GM18520 (cell line): ENCODE measurements around the gene PROP1.
"Not testable (repeated sequence)": the region's sequence is repeated elsewhere in the genome, so short reads cannot be mapped to it uniquely, and the experiment has no call there.

Source experiments
- ATAC-seq: cut with Tn5 transposase; IDR thresholded peaks from one replicate; pipeline ENCODE4 v1.9.1; 2021; ENCODE audit not compliant: unreplicated experiment

The PROP1 gene

DNA sequence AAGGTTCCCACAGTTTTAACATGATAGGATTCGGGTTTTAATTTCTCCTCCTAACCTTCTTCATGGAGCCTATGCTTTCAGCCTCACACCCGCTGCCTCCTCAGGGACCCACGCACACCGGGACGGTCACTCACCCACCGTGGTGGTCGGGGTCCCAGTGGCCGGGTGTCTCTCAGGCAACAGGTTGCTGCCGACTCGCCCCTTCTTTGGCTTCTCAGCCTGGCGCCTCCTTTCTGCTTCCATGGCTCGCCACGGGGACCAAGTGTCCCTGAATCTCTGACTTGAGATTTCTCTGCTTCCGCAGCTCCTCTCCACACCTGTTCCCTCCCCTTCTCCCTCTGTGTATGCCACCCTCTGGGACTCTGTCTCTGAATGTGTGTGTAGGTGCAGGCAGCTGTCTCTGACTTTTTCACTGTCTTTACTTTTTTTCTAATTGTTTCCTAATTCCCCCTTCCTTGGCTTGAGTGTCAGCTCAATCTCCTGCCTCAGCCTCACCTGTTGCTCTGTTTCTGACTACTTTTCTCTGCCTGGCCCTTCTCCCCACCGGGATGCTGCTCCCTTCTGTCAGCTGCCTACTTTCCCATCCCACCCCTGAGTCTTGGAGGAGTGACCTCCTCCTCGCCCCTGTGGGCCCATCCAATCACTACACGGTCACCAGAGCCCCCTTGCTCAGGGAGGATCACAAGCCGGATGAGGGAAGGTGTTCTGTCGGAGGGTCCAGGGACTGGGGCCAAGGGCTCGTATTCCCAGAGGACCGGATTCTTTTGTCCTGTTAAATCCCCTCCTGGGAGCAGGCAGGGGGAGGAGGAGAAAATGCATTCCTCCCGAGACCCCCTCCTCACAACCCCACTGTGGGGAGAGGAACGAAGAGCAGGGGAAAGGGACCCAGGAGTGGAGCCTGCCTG, at the start of gene PROP1:
TSS of gene PROP1 (minus strand) at position 552 of the 905 bp plus-strand sequence. CDS start at position 243, 309 bp downstream.
- ATAC-seq: no peak

DNA sequence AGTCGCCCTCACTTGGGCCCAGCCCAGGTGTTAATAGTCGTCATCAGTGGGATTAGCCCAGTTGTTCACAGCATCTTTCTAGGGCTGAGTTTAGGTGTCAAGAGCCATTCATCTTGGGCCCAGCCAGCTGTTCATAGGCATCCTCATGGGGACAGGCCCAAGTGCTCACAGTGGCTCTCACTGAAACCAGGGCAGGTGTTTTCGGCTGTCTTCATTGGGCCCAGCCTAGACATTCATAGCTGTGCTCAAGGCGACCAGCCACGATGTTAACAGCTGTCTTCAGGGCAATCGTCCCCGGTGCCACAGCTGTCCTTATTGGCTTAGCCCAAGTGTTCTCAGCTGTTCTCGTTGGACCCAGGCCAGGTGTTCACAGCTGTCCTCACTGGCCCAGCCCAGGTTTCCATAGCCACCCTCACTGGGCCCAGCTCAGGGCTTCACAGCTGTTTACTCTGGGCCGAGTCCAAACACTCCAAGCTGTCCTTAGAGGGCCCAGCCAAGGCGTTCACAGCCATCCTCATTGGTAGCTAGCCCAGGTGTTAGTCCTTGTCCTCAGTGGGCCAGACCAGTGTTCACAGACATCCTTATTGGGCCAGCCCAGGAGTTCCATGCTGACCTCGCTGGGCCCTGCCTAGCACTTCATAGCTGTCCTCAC, 23.5 kb upstream of the PROP1 start:
- not testable (repeated sequence) for ATAC-seq

DNA sequence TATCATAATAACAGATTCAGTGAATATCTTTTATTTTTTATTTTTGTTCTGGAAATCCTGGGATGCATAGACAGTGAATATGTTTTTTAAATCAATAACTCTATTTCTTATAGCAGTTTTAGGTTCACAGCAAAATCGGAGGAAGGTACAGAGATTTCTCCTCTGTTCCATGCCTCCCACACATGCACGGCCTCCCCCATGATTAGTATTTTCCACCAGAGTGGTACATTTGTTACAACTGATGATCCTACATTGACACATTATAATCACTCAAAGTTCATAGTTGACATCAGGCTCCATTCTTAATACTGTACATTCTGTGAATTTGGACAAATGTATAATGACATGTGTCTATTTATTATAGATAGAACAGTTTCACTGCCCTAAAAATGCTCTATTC, 16.7 kb upstream of the PROP1 start:
- not testable (repeated sequence) for ATAC-seq

DNA sequence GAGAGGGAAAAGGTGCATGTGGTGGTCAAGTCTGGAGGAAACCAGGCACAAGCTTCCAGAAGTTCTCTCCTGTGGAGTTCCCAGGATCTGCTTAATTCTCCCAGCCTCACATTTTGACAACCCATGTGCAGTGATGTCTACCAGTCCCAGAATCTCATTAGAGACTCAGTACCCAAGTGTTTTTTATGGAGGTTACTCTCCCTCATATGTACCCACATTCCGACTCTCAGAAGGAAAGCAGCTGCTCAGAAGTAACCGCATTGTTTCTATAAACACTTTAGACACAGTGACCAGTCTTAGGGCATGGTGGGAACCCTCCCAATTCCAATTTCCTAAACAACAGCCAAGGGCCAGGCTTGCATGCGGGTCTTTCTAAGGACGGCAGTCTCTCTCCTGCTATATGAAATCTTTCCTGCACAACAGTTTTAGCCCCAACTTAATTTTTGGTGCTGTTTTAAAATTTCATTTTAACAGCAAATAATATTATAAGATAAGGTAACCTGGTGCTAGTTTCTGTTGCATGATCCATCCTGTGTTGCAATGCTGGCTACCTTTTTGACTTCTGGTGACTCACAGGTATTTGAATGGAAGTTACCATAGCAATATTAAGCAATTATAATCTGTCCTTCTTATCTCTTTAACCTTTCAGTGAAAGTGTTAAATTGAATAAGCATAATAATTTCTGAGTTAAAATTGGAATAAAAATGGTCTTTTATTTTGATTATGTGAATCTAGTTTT, 15.9 kb upstream of the PROP1 start:
- not testable (repeated sequence) for ATAC-seq

DNA sequence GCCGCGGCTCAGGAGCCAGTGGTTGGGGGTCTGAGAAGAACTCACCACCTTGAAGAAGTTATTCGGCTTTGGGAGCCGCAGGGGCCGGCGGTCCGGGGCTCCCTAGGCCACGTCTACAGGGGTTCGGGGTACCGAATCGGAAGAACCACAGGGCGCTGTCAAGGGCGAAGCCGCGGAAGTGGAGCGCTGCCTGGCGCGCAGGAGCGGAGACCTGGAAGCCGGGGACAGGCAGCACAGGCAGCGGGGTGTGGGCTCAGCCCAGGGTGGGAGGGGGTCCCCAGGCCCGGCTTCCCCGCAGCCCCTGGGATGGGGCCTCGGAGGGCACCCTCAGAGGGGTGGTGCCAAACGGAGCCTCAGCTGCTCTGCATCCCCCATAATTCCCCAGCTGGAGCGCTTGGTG, 11.2 kb upstream of the PROP1 start:
- ATAC-seq: not testable (repeated sequence)

DNA sequence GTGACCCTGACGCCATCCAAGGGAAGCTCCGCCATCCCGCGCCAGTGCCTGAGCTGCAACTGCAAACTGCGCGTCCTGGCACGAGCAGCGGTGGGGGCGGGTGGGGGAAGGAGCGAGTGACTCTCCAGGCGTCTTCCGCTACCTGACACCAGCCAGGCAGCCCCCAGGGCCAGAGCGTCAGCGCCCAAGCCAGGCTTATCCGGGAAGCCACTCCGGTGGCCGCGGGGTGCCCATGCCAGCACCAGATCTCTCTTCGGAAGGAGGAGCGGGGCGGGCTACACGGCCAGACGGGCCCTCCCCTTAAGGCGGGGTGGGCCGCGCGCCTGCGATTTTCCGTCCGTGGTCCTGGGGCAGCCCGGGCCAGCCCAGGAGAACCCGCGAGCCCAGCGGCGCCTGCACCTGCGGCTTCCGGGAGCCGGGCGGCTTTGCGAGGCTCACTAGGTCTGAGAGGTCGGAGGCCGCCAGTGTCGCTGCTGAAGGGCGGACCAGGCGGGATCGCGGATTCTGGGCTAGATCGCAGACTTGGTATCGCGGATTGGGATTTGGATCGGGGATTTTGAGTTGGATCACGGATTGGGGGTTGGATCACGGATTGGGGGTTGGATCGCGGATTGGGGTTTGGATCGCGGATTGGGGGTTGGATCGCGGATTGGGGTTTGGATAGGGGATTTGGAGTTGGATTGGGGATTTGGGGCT, 10.6 kb upstream of the PROP1 start:
- not testable (repeated sequence) for ATAC-seq

DNA sequence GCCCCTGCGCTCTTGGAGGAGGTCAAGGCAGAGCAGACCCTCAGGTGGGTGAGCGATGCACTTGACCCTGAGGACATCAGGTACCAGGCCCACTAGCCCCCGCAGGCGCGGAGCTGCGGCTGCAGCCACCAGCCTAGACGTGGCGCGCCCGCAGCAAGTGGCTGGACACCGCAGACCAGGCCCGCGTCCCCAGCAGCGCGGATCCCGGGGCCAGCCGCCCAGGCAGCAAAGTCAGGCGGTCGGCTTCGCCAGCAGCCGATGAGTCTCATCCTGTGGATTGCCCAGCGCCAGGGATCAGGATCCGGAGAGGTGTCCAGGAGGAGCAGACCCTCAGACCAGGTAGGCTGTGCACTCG, 10.1 kb upstream of the PROP1 start:
- not testable (repeated sequence) for ATAC-seq

DNA sequence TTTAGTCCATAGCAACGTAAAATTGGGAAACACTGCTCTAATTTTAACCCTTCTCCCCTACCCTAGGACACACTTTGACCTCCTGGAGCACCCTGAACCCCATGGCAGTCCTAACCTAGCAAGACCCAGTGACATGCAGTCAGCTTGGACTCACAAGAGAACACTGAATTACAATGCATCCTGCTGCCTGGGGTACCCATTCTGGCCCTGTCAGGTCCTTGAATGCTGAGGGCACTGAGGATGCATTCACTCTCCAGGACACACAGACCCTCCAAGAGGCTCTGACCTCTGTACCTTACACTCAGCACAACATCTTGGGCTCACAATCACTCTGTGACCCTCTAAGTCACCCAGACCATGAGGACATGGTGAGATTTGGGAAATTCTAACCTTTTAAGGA, 1.8 kb upstream of the PROP1 start:
- ATAC-seq: no peak

DNA sequence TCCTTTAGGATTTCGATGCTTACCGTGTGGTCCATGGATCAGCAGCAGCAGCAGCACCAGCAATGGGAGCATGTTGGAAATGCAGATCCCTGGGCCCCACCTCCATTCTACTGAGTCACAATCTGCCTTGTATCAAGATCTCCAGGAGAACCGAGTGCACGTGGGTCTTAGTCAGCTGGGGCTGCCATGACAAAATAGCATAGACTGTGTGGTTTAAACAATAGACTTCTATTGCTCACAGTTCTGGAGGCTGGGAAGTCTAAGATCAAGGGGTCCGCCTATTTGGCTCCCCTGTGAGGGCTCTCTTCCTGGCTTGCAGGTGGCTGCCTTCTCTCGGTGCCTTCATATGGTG, 1.3 kb upstream of the PROP1 start:
- no peak for ATAC-seq

DNA sequence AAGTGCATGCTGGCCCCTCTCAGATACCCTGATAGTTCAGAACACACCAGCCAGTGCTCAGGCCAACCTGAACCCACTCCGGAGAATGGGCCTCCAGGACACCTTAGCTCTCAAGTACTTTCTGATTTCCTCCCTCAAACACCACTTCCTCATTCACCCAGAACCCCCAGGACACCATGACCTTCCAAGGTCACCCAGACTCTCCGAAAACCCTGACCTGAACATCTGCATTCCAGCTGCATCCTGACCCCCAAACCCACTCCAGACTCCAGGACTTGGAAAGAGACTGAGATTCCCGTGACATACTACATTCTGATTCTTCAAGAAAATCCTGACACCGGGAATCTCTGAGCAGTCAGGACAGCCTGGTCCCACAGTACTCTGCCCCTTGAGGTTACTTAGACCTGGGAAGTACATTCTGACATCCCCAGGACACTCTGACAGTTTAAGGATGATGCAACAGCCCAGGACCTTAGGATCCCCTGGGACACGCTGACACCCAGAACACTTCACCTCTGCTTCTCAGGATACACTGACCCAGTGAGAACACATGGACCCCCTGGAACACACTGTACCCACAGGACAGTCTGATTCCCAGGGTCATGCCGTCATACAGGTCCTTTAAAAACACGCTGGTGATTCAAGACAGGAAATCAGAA, 747 bp upstream of the PROP1 start:
- no peak for ATAC-seq

DNA sequence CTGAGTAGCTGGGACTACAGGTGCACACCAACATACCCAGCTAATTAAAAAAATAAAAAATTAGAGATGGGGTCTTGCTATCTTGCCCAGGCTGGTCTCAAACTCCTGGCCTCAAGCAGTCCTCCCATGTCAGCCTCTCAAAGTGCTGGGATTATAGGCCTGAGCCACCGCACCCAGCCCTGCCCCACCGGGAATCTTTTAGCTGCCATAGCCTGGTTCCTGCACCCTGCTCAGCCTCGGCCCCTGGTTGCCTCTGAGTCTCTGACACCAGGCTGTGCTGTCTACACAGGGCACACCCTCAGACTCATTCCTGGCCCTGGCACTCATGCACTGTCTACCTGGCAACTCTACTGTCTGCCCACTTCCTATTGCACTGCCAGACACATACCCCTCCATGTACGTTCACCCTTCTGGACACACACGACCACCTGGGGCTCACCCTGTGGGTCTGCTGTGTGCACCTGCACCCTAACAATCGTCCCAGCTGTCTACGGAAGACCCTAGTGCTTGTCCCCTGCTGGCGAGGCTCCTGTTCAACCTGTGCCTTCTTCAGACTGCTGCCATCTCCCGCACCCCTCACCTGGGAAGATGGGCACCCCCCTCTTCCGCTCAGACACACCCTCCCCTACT, 1.4 kb downstream of the PROP1 start:
- no peak for ATAC-seq

DNA sequence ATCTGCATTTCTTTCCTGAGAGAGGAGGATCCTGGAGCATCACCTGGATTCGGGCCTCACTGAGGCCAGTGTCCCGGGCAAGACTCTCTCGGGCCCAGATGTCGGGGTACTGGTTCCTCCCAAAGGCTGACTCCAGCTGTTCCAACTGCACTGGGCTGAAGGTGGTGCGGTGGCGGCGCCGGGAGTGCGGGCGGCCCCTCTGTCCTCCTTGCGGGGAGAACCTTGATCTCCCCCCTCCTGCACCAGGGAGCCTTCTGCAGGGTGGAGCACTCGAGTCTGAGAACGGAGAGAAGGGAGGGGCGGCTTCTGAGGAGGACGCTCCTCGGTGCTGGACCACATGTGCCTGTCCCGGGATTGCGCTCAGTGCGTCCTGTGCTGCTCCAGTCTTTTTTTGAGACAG, 2.0 kb downstream of the PROP1 start:
- ATAC-seq: no peak

DNA sequence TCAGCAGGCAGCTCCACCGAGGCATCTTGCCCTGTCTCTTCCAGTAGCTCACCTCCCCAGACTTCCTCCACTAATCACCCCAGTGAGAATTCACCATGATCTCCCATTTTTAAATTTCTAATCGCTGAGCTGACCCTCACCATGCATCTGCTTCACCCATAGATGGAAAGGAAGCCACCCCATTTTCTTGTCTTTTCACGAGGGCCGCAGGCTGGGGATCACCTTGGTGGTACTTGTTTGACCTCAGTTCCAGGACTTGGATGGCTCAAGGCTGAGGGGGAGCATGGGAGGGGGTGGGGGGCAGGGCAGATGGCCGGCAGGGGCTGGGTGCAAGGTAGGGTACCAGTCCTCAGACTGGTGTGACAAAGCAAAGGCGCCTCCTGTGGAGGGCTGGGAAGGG, 3.6 kb downstream of the PROP1 start:
- no peak for ATAC-seq

DNA sequence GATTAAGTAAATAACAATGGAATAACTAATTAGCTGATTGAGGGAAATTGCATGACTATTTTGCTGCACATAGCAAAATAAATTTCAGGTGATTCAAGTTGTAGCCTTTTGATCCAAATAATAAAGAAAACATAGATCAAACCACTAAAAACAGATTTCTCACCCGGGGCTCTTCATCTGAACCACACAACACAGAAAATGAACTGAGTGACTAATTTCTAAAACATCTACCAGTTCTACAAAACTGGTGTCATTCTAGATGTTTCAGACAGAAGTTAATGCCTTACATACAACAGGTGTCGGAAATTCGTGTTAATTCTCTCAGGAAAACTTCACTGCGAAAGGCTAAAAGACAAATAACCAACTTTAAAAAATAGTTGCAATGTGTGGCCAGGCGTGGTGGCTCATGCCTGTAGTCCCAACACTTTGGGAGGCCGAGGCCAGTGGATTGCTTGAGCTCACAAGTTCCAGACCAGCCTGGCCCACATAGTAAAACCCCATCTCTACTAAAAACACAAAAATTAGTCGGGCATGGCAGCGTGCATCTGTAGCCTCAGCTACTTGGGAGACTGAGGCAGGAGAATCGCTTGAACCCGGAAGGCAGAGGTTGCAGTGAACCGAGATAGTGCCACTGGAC, 6.9 kb downstream of the PROP1 start:
- ATAC-seq: no peak

DNA sequence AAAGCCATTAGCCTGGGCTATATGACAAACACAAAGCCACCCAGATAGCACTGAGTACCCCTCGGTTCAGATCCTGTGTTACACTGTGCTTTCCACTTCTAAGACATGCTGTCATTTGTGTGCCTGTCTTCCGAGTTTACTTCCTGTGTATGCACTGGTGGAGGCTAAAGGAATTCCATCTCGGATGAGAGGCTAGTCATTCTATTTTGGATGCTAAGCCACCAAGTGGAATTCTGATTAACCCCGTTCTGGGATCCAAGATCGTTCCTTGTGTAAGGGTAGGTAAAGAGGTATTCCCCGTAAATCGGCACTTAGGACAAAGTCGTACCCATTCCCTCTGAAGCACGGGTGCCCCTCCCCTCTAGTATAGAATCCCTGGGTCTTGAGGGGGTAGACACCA, 8.7 kb downstream of the PROP1 start:
- no peak for ATAC-seq

DNA sequence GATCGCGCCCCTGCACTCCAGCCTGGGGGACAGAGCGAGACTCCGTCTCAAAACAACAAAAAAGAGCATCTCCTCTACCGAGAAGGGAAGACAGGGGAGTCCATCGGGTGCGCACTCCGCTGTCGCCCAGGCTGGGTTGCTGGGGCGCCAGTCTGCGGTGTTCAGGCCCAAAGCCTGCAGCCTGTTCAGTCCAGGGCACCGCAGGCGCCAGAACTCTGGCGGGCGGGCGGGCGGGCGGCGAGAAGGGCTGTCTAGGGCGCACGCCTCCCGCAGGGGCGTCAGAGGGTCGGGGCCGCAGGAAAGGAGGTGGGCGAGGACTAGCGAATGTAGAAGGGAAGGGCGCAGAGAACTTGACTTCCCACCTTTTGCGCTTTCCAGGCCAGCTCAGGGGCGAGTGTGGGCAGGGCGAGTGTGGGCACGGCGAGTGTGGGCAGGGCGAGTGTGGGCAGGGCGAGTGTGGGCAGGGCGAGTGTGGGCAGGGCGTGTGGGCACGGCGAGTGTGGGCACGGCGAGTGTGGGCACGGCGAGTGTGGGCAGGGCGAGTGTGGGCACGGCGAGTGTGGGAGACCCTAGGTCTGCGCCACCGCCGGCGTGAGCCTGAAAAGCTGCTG, 10.5 kb downstream of the PROP1 start:
- ATAC-seq: no peak

DNA sequence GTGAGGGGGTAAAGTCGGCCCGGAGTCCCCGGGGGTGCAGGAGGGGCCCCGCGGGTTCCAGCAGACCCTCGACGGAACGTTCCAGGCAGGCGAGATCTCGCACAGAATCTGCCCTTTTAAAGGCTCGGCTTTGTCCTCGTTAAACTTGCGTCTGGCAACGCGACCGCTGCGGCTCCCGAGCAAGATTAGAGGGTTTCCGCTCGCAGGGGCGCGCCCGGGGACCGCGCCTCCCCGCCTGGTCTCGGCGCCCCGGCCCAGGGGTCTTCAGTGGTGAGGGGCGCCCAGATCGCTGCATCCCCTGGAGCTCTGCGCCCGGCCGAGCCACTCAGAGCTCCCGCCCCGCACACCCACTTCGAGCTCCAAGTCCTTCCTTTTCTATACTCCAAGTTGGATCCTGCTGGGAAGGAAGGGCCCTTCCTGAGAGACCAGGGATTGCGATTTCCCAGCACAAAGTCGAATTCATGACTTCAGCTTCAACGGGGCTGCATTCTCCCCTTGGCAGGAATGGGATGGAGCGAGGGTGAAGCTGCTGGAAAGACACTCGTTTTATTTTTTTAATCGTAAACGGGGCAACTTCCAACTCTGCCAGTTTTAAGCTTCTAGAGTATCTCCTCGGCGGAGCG, 11.3 kb downstream of the PROP1 start:
- no peak for ATAC-seq

DNA sequence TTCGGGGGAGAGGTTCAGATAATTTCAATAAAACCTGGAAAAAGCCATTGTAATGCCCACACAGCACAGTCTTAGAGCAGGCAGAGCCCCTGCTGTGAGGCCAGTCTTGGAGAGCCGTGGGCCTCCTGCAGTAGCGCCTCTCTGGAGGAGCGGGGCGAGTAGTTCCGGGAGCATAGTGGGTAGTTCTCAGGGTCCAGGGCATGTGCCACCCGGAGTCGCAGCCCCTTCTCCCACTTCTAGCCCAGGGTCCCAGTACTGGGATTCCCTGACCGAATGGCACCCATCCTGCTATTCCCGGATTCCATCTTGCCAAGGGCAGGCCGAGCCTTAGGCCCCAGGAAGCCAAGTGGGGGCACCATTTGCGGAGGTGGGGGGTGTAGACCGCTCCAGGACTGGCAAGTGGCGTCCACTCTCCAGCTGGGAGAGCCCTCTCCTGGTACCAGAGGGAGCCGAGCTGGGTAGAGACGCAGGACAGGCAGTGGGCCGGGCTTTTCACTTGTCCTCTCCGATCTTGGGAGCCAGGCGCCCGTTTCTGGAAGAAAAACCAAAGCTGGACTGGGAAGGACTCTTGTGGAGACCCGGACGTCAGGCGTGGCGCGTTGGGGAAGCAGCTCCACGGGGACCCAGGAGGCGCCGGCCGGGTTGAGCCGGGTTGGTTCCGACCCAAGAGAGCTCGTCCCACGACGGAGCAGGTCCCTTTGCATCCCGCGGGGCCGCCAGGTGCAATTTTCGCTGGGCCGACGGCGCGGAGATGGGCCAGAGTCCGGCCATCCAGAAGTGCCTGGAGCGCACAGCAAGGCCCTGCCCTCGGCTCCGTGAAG, 12.1 kb downstream of the PROP1 start:
- ATAC-seq: no peak
